Measurements from ENCODE around the gene LTBP1. TPM values are rescaled to one million over a fixed set of nuclear protein-coding genes. Genes with fewer than 3 reads are reported as not detected.

The LTBP1 gene
- total RNA-seq, 2 experiments from 2014 or later = 61.1 to 82.6 TPM

DNA sequence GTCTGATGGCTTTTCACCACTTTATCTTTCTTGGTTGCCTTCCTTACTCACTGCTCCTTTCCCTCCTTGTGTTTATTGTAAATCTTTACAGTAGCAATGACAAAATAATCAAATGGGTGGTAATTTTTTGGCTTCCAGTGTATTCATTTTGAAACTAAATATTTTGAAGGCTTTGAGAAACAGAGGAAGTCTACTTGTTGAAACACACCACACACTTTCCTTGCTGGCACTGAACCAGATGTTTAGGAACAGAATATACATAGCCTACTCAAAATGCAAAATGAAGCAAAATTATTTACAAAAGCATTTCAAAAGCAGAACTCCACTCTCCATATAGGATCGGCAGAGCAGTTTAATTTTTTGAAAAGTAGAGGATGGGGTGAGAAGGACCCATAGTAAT lies 189.8 kb downstream of the LTBP1 start:
- TF ChIP-seq, protein P1, sequence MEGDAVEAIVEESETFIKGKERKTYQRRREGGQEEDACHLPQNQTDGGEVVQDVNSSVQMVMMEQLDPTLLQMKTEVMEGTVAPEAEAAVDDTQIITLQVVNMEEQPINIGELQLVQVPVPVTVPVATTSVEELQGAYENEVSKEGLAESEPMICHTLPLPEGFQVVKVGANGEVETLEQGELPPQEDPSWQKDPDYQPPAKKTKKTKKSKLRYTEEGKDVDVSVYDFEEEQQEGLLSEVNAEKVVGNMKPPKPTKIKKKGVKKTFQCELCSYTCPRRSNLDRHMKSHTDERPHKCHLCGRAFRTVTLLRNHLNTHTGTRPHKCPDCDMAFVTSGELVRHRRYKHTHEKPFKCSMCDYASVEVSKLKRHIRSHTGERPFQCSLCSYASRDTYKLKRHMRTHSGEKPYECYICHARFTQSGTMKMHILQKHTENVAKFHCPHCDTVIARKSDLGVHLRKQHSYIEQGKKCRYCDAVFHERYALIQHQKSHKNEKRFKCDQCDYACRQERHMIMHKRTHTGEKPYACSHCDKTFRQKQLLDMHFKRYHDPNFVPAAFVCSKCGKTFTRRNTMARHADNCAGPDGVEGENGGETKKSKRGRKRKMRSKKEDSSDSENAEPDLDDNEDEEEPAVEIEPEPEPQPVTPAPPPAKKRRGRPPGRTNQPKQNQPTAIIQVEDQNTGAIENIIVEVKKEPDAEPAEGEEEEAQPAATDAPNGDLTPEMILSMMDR (conservative IDR thresholded peaks at IDR 0.05; ENCODE audit: low read length) = no peak
- TF ChIP-seq EZH2phosphoT487 (IDR thresholded peaks at IDR 0.05; ENCODE audit: borderline replicate concordance, low read depth, low read length) = no peak
- ChIA-PET POLR2A (interaction anchor here (0.6 kb wide), 1 partner anchor 576 kb away, joined by 3 read pairs; no protein-coding TSS in a partner anchor), CTCF (ENCODE audit: unreplicated experiment) (no interaction called here)
- H3K79me2 ChIP-seq (ENCODE audit: insufficient read depth, low read depth, low read length) = no peaks in the 10 kb centered on the region
- H3K4me2 ChIP-seq (ENCODE audit: low read length) = no peak overlapping the region
- no peak overlapping the region for H3K4me3 ChIP-seq (ENCODE audit: low read depth, low read length, poor library complexity, severe bottlenecking)
- BruUV-seq (replicated peaks) = no TSS peak
- no peaks in the 10 kb centered on the region for H3K4me1 ChIP-seq (ENCODE audit: insufficient read depth, low read length, poor library complexity, severe bottlenecking)
- H3K9me2 ChIP-seq (ENCODE audit: insufficient read depth, low read length) = no peaks in the 10 kb centered on the region
- intact Hi-C loops (cut with micrococcal nuclease; ENCODE audit: unreplicated experiment) = no loop called here
- H3K9me3 ChIP-seq (ENCODE audit: low read length) = no peaks in the 10 kb centered on the region
- no peak overlapping the region for H2AFZ ChIP-seq (ENCODE audit: low read length)
- peaks cover 57% of the 10 kb centered on the region for H3K36me3 ChIP-seq (ENCODE audit: insufficient read depth, low read length)
- no peak overlapping the region for H3K27ac ChIP-seq (ENCODE audit: low read depth, low read length, poor library complexity, severe bottlenecking)
- DNase-seq (ENCODE audit: low spot score) = no peak
- H4K20me1 ChIP-seq (ENCODE audit: insufficient read depth, low read length) = no peaks in the 10 kb centered on the region

DNA sequence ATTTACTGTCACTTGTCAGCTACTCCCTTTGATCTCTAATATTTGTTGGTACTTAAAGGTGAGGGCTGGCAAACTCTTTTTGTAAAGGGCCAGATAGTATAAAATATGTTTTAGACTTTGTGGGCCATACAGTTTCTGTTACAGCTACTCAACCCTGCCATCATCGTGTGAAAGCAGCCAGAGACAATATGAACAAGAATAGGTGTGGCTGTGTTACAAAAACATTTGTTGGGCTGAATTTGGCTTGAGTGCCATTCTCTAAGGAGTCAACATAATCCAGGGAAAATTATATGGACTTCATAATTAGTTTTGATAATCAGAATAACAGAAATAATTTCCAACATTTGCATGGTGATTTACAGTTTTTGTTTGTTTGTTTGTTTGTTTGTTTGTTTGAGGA lies 190.6 kb downstream of the LTBP1 start:
- Histone ChIP-seq H3K4me1 (ENCODE audit: insufficient read depth, low read length, poor library complexity, severe bottlenecking) (no peaks in the 10 kb centered on the region), H3K4me3 (ENCODE audit: low read depth, low read length, poor library complexity, severe bottlenecking) (no peak overlapping the region), H2AFZ (ENCODE audit: low read length) (no peak overlapping the region), H3K27ac (ENCODE audit: low read depth, low read length, poor library complexity, severe bottlenecking) (no peak overlapping the region), H3K79me2 (ENCODE audit: insufficient read depth, low read depth, low read length) (no peaks in the 10 kb centered on the region), H4K20me1 (ENCODE audit: insufficient read depth, low read length) (no peaks in the 10 kb centered on the region), H3K4me2 (ENCODE audit: low read length) (no peak overlapping the region), H3K9me3 (ENCODE audit: low read length) (no peaks in the 10 kb centered on the region), H3K9me2 (ENCODE audit: insufficient read depth, low read length) (no peaks in the 10 kb centered on the region), H3K36me3 (ENCODE audit: insufficient read depth, low read length) (peaks cover 55% of the 10 kb centered on the region)
- no TSS peak for BruUV-seq (replicated peaks)
- ChIA-PET POLR2A (interaction anchor here (0.6 to 0.9 kb wide), 3 partner anchors 13 to 708 kb away, joined by 3 to 4 read pairs (median 3); no protein-coding TSS in a partner anchor), CTCF (ENCODE audit: unreplicated experiment) (no interaction called here)
- intact Hi-C loops (cut with micrococcal nuclease; ENCODE audit: unreplicated experiment) = no loop called here
- no peak for DNase-seq (ENCODE audit: low spot score)
- no peak for TF ChIP-seq EZH2phosphoT487 (IDR thresholded peaks at IDR 0.05; ENCODE audit: borderline replicate concordance, low read depth, low read length)
- TF ChIP-seq, protein P1 (conservative IDR thresholded peaks at IDR 0.05; ENCODE audit: low read length) = no peak

DNA sequence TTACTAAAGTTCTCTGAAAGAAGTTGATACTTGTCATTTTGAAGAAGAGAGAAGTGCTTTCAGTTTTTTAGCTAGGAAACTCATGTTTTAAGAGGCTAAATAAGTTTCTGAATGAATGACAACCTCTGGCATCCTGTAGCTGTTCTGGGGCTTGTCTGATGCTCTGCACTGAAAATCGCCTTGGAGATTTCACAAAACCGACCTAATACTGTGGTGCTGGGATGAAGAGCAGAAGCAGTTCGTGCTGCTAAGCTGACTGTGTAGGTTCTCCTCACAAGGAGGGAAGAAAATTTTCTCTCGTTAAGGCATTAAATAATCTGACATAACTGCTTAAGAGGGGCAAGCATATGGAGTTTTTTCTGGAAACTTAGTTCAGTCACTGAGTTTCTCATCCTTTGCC lies 193.2 kb downstream of the LTBP1 start:
- Histone ChIP-seq H3K36me3 (ENCODE audit: insufficient read depth, low read length) (peaks cover 77% of the 10 kb centered on the region), H3K9me2 (ENCODE audit: insufficient read depth, low read length) (no peaks in the 10 kb centered on the region), H3K4me1 (ENCODE audit: insufficient read depth, low read length, poor library complexity, severe bottlenecking) (no peaks in the 10 kb centered on the region), H4K20me1 (ENCODE audit: insufficient read depth, low read length) (no peaks in the 10 kb centered on the region), H3K4me3 (ENCODE audit: low read depth, low read length, poor library complexity, severe bottlenecking) (no peak overlapping the region), H3K4me2 (ENCODE audit: low read length) (no peak overlapping the region), H3K79me2 (ENCODE audit: insufficient read depth, low read depth, low read length) (no peaks in the 10 kb centered on the region), H2AFZ (ENCODE audit: low read length) (no peak overlapping the region), H3K27ac (ENCODE audit: low read depth, low read length, poor library complexity, severe bottlenecking) (no peak overlapping the region), H3K9me3 (ENCODE audit: low read length) (no peaks in the 10 kb centered on the region)
- ChIA-PET POLR2A (interaction anchor here (1.0 kb wide), 1 partner anchor 32 kb away, joined by 3 read pairs; no protein-coding TSS in a partner anchor), CTCF (ENCODE audit: unreplicated experiment) (no interaction called here)
- no TSS peak for BruUV-seq (replicated peaks)
- intact Hi-C loops (cut with micrococcal nuclease; ENCODE audit: unreplicated experiment) = no loop called here
- DNase-seq (ENCODE audit: low spot score) = no peak
- TF ChIP-seq, protein P1 (conservative IDR thresholded peaks at IDR 0.05; ENCODE audit: low read length) = no peak
- no peak for TF ChIP-seq EZH2phosphoT487 (IDR thresholded peaks at IDR 0.05; ENCODE audit: borderline replicate concordance, low read depth, low read length)
